ENCODE results near the gene PIGP.

Gene PIGP

GRCh38 chr21:37101384-37101783, 28.5 kb upstream of the PIGP start:
- TF ChIP-seq CTCF (IDR thresholded peaks at IDR 0.05; ENCODE audit: control insufficient read depth, extremely low read depth, insufficient read depth), result no peak
- DNase-seq (ENCODE audit: low read depth), result no peak
- no peak overlapping the region for H3K4me3 ChIP-seq (ENCODE audit: low read depth, low read length)

- DNase-seq (ENCODE audit: low read depth), result no peak
- no peak overlapping the region for H3K4me3 ChIP-seq (ENCODE audit: low read depth, low read length)
- TF ChIP-seq CTCF (IDR thresholded peaks at IDR 0.05; ENCODE audit: control insufficient read depth, extremely low read depth, insufficient read depth), result no peak
These were observed 27.4 kb upstream of the PIGP start for GRCh38 chr21:37100316-37100715.

GRCh38 chr21:37098751-37099150, 25.9 kb upstream of the PIGP start:
- no peak overlapping the region for H3K4me3 ChIP-seq (ENCODE audit: low read depth, low read length)
- no peak for DNase-seq (ENCODE audit: low read depth)
- TF ChIP-seq CTCF (IDR thresholded peaks at IDR 0.05; ENCODE audit: control insufficient read depth, extremely low read depth, insufficient read depth), result no peak

- DNase-seq (ENCODE audit: low read depth), result no peak
- H3K4me3 ChIP-seq (ENCODE audit: low read depth, low read length), result no peak overlapping the region
- no peak for TF ChIP-seq CTCF (IDR thresholded peaks at IDR 0.05; ENCODE audit: control insufficient read depth, extremely low read depth, insufficient read depth)
These were observed 22.9 kb upstream of the PIGP start for GRCh38 chr21:37095821-37096220.

GRCh38 chr21:37093977-37094376, 21.1 kb upstream of the PIGP start:
- DNase-seq (ENCODE audit: low read depth), result no peak

GRCh38 chr21:37088186-37088735, 15.4 kb upstream of the PIGP start:
- DNase-seq (ENCODE audit: low read depth), result no peak
- TF ChIP-seq CTCF (IDR thresholded peaks at IDR 0.05; ENCODE audit: control insufficient read depth, extremely low read depth, insufficient read depth), result no peak
- no peak overlapping the region for H3K4me3 ChIP-seq (ENCODE audit: low read depth, low read length)

More at GRCh38 chr21:37093977-37094376, 21.1 kb upstream of the PIGP start:
- no peak overlapping the region for H3K4me3 ChIP-seq (ENCODE audit: low read depth, low read length)
- no peak for TF ChIP-seq CTCF (IDR thresholded peaks at IDR 0.05; ENCODE audit: control insufficient read depth, extremely low read depth, insufficient read depth)

- DNase-seq (ENCODE audit: low read depth), result no peak
- peak; percentile 35; the same call in 1 of the 2 replicates for TF ChIP-seq CTCF (IDR thresholded peaks at IDR 0.05; ENCODE audit: control insufficient read depth, extremely low read depth, insufficient read depth)
- H3K4me3 ChIP-seq (ENCODE audit: low read depth, low read length), result no peak overlapping the region
These were observed 14.3 kb upstream of the PIGP start for GRCh38 chr21:37087188-37087587.
